AG09319 (cell line): ENCODE results near the gene CDHR3.

Source experiments
- DNase-seq: peaks from one replicate; pipeline ENCODE4 v3.0.0-alpha.2; 2010; ENCODE audit warnings: low read depth; ENCODE audit errors: extremely low read depth
- CTCF ChIP-seq: IDR thresholded peaks from 2 replicates; pipeline ENCODE4 v1.5.1; 2011; ENCODE audit warnings: low read depth, mild to moderate bottlenecking, inconsistent platforms, low read length, moderate library complexity

Gene CDHR3

GRCh38 chr7:106050002-106050745, 87.1 kb downstream of the CDHR3 start:
- peak; percentile 28 for TF ChIP-seq CTCF
- DNase-seq: no peak

- no peak for TF ChIP-seq CTCF
- no peak for DNase-seq
Observed at GRCh38 chr7:106050746-106051117, 87.7 kb downstream of the CDHR3 start.

GRCh38 chr7:106052681-106053080, 89.6 kb downstream of the CDHR3 start:
- DNase-seq: no peak
- no peak for TF ChIP-seq CTCF

GRCh38 chr7:106053109-106053508, 90.0 kb downstream of the CDHR3 start:
- no peak for TF ChIP-seq CTCF
- no peak for DNase-seq

- DNase-seq: no peak
- TF ChIP-seq CTCF: no peak
Observed at GRCh38 chr7:106054156-106054910, 91.3 kb downstream of the CDHR3 start.

GRCh38 chr7:106054971-106055532, 92.0 kb downstream of the CDHR3 start:
- no peak for TF ChIP-seq CTCF
- DNase-seq: no peak
